A549 (cell line): ENCODE measurements around the gene OPCML.

Experiments
- EP300 ChIP-seq, 2 experiments: fragments of >200 bp; sonication (Bioruptor Twin); formaldehyde crosslinking; IDR thresholded peaks; 2 replicates in 1 of 2; 3 replicates in 1 of 2; pipeline ENCODE4 v1.6.1; 2016 to 2017
- FOSL2 ChIP-seq, 2 experiments: fragments of 450-650 bp in 1 of 2; fragments of >200 bp in 1 of 2; sonication (Bioruptor Twin) in 1 of 2; formaldehyde crosslinking; IDR thresholded peaks; 2 replicates each; pipeline versions ENCODE4 v1.5.0 to v1.6.1; 2016 to 2020; ENCODE audit warnings: mild to moderate bottlenecking in 1 of 2, moderate library complexity in 1 of 2
- HOXA7 ChIP-seq: fragments of 250-450 bp; sonication (Bioruptor Pico); IDR thresholded peaks from 2 replicates; pipeline ENCODE4 v1.5.0; 2020; ENCODE audit warnings: mild to moderate bottlenecking, moderate library complexity
- POLR2A ChIP-seq: IDR thresholded peaks from 2 replicates; pipeline ENCODE4 v1.6.1; 2012; ENCODE audit warnings: mild to moderate bottlenecking, low read length
- TF ChIP-seq, protein P1 (sequence below): fragments of >200 bp; sonication (Bioruptor Twin); formaldehyde crosslinking; IDR thresholded peaks from 3 replicates; pipeline ENCODE4 v1.5.1; 2016

DNA sequence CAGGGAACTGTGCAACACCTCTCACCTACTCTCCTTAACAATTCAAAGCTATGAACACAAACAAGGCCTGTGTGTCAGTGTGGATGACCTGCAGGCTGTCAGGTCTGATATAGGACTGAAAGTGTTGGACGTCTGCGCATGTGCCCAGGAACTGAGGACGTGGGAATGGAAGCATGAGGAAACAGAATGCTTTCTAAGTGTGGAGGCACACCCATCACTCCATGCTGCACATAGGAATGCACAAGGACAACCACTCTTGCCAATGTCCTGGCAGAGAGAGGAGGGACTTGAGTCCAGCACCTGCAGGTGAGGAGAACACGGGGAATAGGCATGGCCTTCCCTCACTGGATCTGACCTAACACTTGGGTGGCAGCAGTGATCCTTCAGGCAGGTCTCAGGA, 874.3 kb downstream of the OPCML start:
- TF ChIP-seq HOXA7 (no peak), FOSL2 (IDR thresholded peaks at IDR 0.05) (no peak), FOSL2 (CRISPR knock-in tag; IDR thresholded peaks at IDR 0.05) (no peak), EP300 (IDR thresholded peaks at IDR 0.05) (no peak), POLR2A (no peak)
- TF ChIP-seq, protein P1, sequence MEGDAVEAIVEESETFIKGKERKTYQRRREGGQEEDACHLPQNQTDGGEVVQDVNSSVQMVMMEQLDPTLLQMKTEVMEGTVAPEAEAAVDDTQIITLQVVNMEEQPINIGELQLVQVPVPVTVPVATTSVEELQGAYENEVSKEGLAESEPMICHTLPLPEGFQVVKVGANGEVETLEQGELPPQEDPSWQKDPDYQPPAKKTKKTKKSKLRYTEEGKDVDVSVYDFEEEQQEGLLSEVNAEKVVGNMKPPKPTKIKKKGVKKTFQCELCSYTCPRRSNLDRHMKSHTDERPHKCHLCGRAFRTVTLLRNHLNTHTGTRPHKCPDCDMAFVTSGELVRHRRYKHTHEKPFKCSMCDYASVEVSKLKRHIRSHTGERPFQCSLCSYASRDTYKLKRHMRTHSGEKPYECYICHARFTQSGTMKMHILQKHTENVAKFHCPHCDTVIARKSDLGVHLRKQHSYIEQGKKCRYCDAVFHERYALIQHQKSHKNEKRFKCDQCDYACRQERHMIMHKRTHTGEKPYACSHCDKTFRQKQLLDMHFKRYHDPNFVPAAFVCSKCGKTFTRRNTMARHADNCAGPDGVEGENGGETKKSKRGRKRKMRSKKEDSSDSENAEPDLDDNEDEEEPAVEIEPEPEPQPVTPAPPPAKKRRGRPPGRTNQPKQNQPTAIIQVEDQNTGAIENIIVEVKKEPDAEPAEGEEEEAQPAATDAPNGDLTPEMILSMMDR: no peak
